B cell (primary cell): ENCODE results near the gene HS1BP3. TPM values are rescaled to one million over a fixed set of nuclear protein-coding genes. Genes with fewer than 3 reads are reported as not detected.

ENCODE experiments used
- ATAC-seq: fragments of 200-7000 bp; cut with Tn5 transposase; one replicate; pipeline ENCODE4 v1.10.0; 2021; ENCODE audit warnings: low read depth, mild to moderate bottlenecking, moderate number of reproducible peaks, moderate library complexity
- CTCF ChIA-PET: fragments of 350-600 bp; sonication (Branson Sonifier 250); formaldehyde crosslinking; loops from one replicate; lab custom pipeline; 2021; ENCODE audit warnings: antibody characterized with exemption, inconsistent platforms; lab: Charles Lee
- POLR2A ChIA-PET: fragments of 350-600 bp; sonication (Branson Sonifier 250); formaldehyde crosslinking; loops from one replicate; lab custom pipeline; 2021; ENCODE audit warnings: antibody characterized with exemption; lab: Charles Lee
- DNase-seq: peaks from one replicate; pipeline ENCODE4 v3.0.0; 2013
- H2AFZ ChIP-seq: 2 replicates; pipeline ENCODE4 v1.6.1; 2012; ENCODE audit warnings: mild to moderate bottlenecking, low read depth, low read length; ENCODE audit not compliant: insufficient read depth, poor library complexity, severe bottlenecking
- H3K27ac ChIP-seq, 2 donors: 1 replicate in 1 of 2; 2 replicates in 1 of 2; pipeline ENCODE4 v1.5.1; 2012 to 2013; ENCODE audit warnings: low read length in 2 of 2, mild to moderate bottlenecking in 2 of 2, moderate library complexity in 1 of 2
- H3K27me3 ChIP-seq, 4 experiments: fragments of 200-600 bp in 1 of 4; sonication (generic) in 1 of 4; replicated peaks in 1 of 4; 1 replicate in 2 of 4; 2 replicates in 2 of 4; pipeline versions ENCODE4 v1.6.1 to v1.7.0; 2013 to 2016; ENCODE audit warnings: low read length in 3 of 4, mild to moderate bottlenecking in 2 of 4, mixed read lengths in 1 of 4, moderate library complexity in 1 of 4; ENCODE audit not compliant: insufficient read depth in 4 of 4, control insufficient read depth in 3 of 4; ENCODE audit errors: control extremely low read depth in 1 of 4
- H3K36me3 ChIP-seq, 2 experiments: replicated peaks in 1 of 2; 1 replicate in 1 of 2; 2 replicates in 1 of 2; pipeline versions ENCODE4 v1.6.1 to v1.7.1; 2013; ENCODE audit warnings: low read length in 1 of 2; ENCODE audit not compliant: insufficient read depth in 2 of 2, control insufficient read depth in 1 of 2; ENCODE audit errors: control extremely low read depth in 1 of 2, extremely low read depth in 1 of 2
- H3K4me1 ChIP-seq, 2 donors: fragments of 200-600 bp in 1 of 2; sonication (generic) in 1 of 2; 1 replicate in 1 of 2; 2 replicates in 1 of 2; pipeline versions ENCODE4 v1.5.1 to v1.6.1; 2013 to 2017; ENCODE audit warnings: low read length in 2 of 2; ENCODE audit not compliant: control insufficient read depth in 2 of 2, insufficient read depth in 2 of 2
- H3K4me2 ChIP-seq: replicated peaks from 2 replicates; pipeline ENCODE3; 2012; ENCODE audit warnings: mild to moderate bottlenecking, low read depth, low read length; ENCODE audit not compliant: poor library complexity, severe bottlenecking
- H3K4me3 ChIP-seq, 5 experiments: fragments of 200-600 bp in 1 of 5; sonication (generic) in 1 of 5; 1 replicate in 3 of 5; 2 replicates in 2 of 5; pipeline versions ENCODE4 v1.5.1 to v1.7.0; 2011 to 2016; ENCODE audit warnings: low read length in 4 of 5, mild to moderate bottlenecking in 4 of 5, low read depth in 2 of 5, control low read depth in 1 of 5, moderate library complexity in 1 of 5; ENCODE audit not compliant: insufficient read depth in 1 of 5; ENCODE audit errors: control extremely low read depth in 1 of 5, extremely low read depth in 1 of 5
- H3K79me2 ChIP-seq: fragments of 200-600 bp; sonication (generic); one replicate; pipeline ENCODE4 v1.6.0; 2016; ENCODE audit warnings: low read length; ENCODE audit not compliant: control insufficient read depth, insufficient read depth
- H3K9ac ChIP-seq: fragments of 200-600 bp; sonication (generic); 2 replicates; pipeline ENCODE4 v1.6.1; 2017; ENCODE audit warnings: mild to moderate bottlenecking, low read length, moderate library complexity
- H3K9me3 ChIP-seq, 3 donors: one replicate each; pipeline versions ENCODE4 v1.6.1 to v1.7.1; 2013; ENCODE audit warnings: low read length in 2 of 3; ENCODE audit not compliant: control insufficient read depth in 2 of 3, insufficient read depth in 1 of 3; ENCODE audit errors: control extremely low read depth in 1 of 3
- H4K20me1 ChIP-seq: 2 replicates; pipeline ENCODE4 v1.6.0; 2012; ENCODE audit warnings: mild to moderate bottlenecking, low read length; ENCODE audit not compliant: insufficient read depth, control insufficient read depth, poor library complexity, severe bottlenecking
- H3K27ac Mint-ChIP-seq: one replicate; pipeline ENCODE4 v1.8.0; 2021; ENCODE audit warnings: mixed read lengths
- H3K27me3 Mint-ChIP-seq: one replicate; pipeline ENCODE4 v1.8.0; 2021; ENCODE audit warnings: mixed read lengths
- H3K4me1 Mint-ChIP-seq: one replicate; pipeline ENCODE4 v1.8.0; 2021; ENCODE audit warnings: mixed read lengths
- H3K4me3 Mint-ChIP-seq: one replicate; pipeline ENCODE4 v1.8.0; 2021; ENCODE audit warnings: mixed read lengths
- H3K9me3 Mint-ChIP-seq: one replicate; pipeline ENCODE4 v1.8.0; 2022; ENCODE audit warnings: mixed read lengths; ENCODE audit not compliant: insufficient read depth
- EZH2 ChIP-seq: IDR thresholded peaks from 2 replicates; pipeline ENCODE4 v1.6.1; 2012; ENCODE audit warnings: borderline replicate concordance, low read depth, mild to moderate bottlenecking, moderate library complexity, low read length; ENCODE audit not compliant: insufficient read depth, poor library complexity, severe bottlenecking
- WGBS: methylation state at CpG from one replicate; pipeline ENCODE4 v1.1.5; 2013; ENCODE audit warnings: missing lambda C conversion rate; ENCODE audit not compliant: insufficient coverage; 5-methylcytosine and 5-hydroxymethylcytosine counted together
- intact Hi-C: fragments of 100-400 bp; cut with micrococcal nuclease; formaldehyde crosslinking; loops from one replicate; pipeline ENCODE4 v1.10.0; 2022
- polyA plus RNA-seq: library from polyadenylated mRNA; depleted of rRNA; stranded (reverse); fragments of >200 nt; gene quantifications from 2 replicates; pipeline ENCODE4 v1.2.3, GENCODE V29; 2012
- total RNA-seq, 2 donors: library from RNA; stranded (reverse); fragments of 120-200 nt in 1 of 2; gene quantifications; 1 replicate in 1 of 2; 2 replicates in 1 of 2; pipeline versions ENCODE4 v1.2.3 to v1.2.4, GENCODE V29; 2013 to 2022
- TF ChIP-seq, protein P1 (sequence below): fragments of 200-600 bp; IDR thresholded peaks from one replicate; pipeline ENCODE4 v1.8.0; 2022; ENCODE audit warnings: antibody characterized with exemption, mild to moderate bottlenecking

HS1BP3 gene
- total and polyA plus RNA-seq, 2 donors (not counting 1 experiment from before 2014, with no cell fraction given) = 27.8 to 28.7 TPM

GRCh38 chr2:20668871-20669475, 18.1 kb upstream of the HS1BP3 start:
- Histone ChIP-seq H3K4me3 (no peak overlapping the region), H3K4me2 (peak overlapping the region; percentile 80), H2AFZ (no peak overlapping the region), H3K4me1 (peaks cover 41 to 72% of the 10 kb centered on the region in 2 donors), H3K27ac (no peak overlapping the region), H3K79me2 (peaks cover 3% of the 10 kb centered on the region), H3K36me3 (peaks cover 0 to 11% of the 10 kb centered on the region in 2 experiments), H4K20me1 (no peaks in the 10 kb centered on the region), H3K9me3 (peaks cover 0 to 28% (median 0%) of the 10 kb centered on the region in 3 donors), H3K27me3 (peaks cover 0 to 72% (median 23%) of the 10 kb centered on the region in 4 experiments), H3K9ac (no peak overlapping the region)
- Mint-ChIP-seq H3K4me3 (no peak overlapping the region), H3K9me3 (no peaks in the 10 kb centered on the region), H3K4me1 (peaks cover 43% of the 10 kb centered on the region), H3K27ac (peak overlapping the region; percentile 59), H3K27me3 (peaks cover 9% of the 10 kb centered on the region)
- WGBS = 83% methylated on average over 2 of the region's 8 CpGs
- DNase-seq (peak; percentile 22), ATAC-seq (no peak)
- ChIA-PET POLR2A (no interaction called here), CTCF (interaction anchor here (1.0 kb wide), 1 partner anchor 294 kb away, joined by 4 read pairs; no protein-coding TSS in a partner anchor)
- intact Hi-C loops = no loop called here
- TF ChIP-seq, protein P1, sequence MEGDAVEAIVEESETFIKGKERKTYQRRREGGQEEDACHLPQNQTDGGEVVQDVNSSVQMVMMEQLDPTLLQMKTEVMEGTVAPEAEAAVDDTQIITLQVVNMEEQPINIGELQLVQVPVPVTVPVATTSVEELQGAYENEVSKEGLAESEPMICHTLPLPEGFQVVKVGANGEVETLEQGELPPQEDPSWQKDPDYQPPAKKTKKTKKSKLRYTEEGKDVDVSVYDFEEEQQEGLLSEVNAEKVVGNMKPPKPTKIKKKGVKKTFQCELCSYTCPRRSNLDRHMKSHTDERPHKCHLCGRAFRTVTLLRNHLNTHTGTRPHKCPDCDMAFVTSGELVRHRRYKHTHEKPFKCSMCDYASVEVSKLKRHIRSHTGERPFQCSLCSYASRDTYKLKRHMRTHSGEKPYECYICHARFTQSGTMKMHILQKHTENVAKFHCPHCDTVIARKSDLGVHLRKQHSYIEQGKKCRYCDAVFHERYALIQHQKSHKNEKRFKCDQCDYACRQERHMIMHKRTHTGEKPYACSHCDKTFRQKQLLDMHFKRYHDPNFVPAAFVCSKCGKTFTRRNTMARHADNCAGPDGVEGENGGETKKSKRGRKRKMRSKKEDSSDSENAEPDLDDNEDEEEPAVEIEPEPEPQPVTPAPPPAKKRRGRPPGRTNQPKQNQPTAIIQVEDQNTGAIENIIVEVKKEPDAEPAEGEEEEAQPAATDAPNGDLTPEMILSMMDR = no peak
- no peak for TF ChIP-seq EZH2

DNA sequence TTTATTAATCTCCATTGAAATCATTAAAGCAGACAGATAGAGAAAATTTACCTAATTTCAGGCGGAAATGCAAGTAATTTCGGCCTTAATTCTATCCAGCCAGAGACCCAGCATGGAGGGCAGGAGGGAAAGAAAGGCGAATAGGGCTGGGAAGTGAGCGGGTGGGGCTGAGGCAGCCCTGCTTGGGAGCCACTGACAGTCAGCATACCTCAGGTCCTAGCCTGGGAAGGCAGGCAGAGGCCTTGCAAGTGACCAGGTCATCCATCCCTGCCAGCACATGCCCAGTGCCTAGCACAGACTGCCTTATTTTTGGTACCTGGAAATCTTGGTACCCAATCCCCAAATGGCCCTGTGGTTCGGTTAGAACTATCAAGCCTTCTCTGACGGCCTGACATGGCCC, 17.6 kb upstream of the HS1BP3 start:
- Mint-ChIP-seq H3K27me3 (peaks cover 9% of the 10 kb centered on the region), H3K4me1 (peaks cover 43% of the 10 kb centered on the region), H3K4me3 (peak overlapping the region; percentile 88), H3K27ac (peak overlapping the region; percentile 83), H3K9me3 (no peaks in the 10 kb centered on the region)
- 96% methylated on average over 5 of the region's 6 CpGs for WGBS
- Histone ChIP-seq H2AFZ (no peak overlapping the region), H3K4me1 (peaks cover 41 to 69% of the 10 kb centered on the region in 2 donors), H3K9me3 (peaks cover 0 to 28% (median 0%) of the 10 kb centered on the region in 3 donors), H4K20me1 (no peaks in the 10 kb centered on the region), H3K36me3 (peaks cover 0 to 11% of the 10 kb centered on the region in 2 experiments), H3K4me3 (peak overlapping the region in 3 of 5 experiments; percentile 57 to 71 (median 62)), H3K27me3 (peaks cover 0 to 78% (median 23%) of the 10 kb centered on the region in 4 experiments), H3K9ac (peak overlapping the region; percentile 69), H3K79me2 (peaks cover 3% of the 10 kb centered on the region), H3K4me2 (peak overlapping the region; percentile 80), H3K27ac (no peak overlapping the region)
- ChIA-PET POLR2A (interaction anchor here (3.3 kb wide), 1 partner anchor 8 kb away, joined by 74 read pairs; no protein-coding TSS in a partner anchor), CTCF (interaction anchor here (3.4 to 3.9 kb wide), 2 partner anchors 8 to 294 kb away, joined by 15 to 88 read pairs; no protein-coding TSS in a partner anchor)
- intact Hi-C loops = no loop called here
- no peak for TF ChIP-seq EZH2
- TF ChIP-seq, protein P1 = no peak
- ATAC-seq (no peak), DNase-seq (no peak)
